ENCODE measurements around the gene KCNG2.

KCNG2 gene

GRCh38 chr18:79754022-79754761, 43.5 kb upstream of the KCNG2 start:
- Histone ChIP-seq H3K4me1 (no peaks in the 10 kb centered on the region; the same call in 1 of the 2 replicates), H3K9ac (no peak overlapping the region), H3K4me2 (no peak overlapping the region), H3K4me3 (no peak overlapping the region), H4K20me1 (peaks cover 49% of the 10 kb centered on the region), H3K27ac (no peak overlapping the region), H3K27me3 (no peaks in the 10 kb centered on the region), H3K9me3 (no peaks in the 10 kb centered on the region), H3K36me3 (peaks cover 48% of the 10 kb centered on the region)
- TF ChIP-seq Cebpa-rat (IDR thresholded peaks at IDR 0.05): no peak

GRCh38 chr18:79754831-79755351, 42.8 kb upstream of the KCNG2 start:
- no peak for TF ChIP-seq Cebpa-rat (IDR thresholded peaks at IDR 0.05)
- H3K4me1 ChIP-seq: no peaks in the 10 kb centered on the region; the same call in 1 of the 2 replicates
- H3K27me3 ChIP-seq: no peaks in the 10 kb centered on the region
- peaks cover 42% of the 10 kb centered on the region for H4K20me1 ChIP-seq
- no peak overlapping the region for H3K27ac ChIP-seq
- no peak overlapping the region for H3K4me3 ChIP-seq
- H3K36me3 ChIP-seq: peaks cover 41% of the 10 kb centered on the region
- no peaks in the 10 kb centered on the region for H3K9me3 ChIP-seq
- no peak overlapping the region for H3K9ac ChIP-seq
- no peak overlapping the region for H3K4me2 ChIP-seq

- H3K4me1 ChIP-seq: no peaks in the 10 kb centered on the region; the same call in 1 of the 2 replicates
- H3K9ac ChIP-seq: no peak overlapping the region
- peaks cover 34% of the 10 kb centered on the region for H4K20me1 ChIP-seq
- no peak overlapping the region for H3K4me2 ChIP-seq
- no peak for TF ChIP-seq Cebpa-rat (IDR thresholded peaks at IDR 0.05)
- no peak overlapping the region for H3K27ac ChIP-seq
- H3K4me3 ChIP-seq: no peak overlapping the region
- H3K27me3 ChIP-seq: no peaks in the 10 kb centered on the region
- H3K36me3 ChIP-seq: peaks cover 35% of the 10 kb centered on the region
- no peaks in the 10 kb centered on the region for H3K9me3 ChIP-seq
Observed at GRCh38 chr18:79755496-79756142, 42.1 kb upstream of the KCNG2 start.

- Histone ChIP-seq H3K27ac (no peak overlapping the region), H3K9me3 (no peaks in the 10 kb centered on the region), H3K4me2 (no peak overlapping the region), H3K4me1 (no peaks in the 10 kb centered on the region; the same call in 1 of the 2 replicates), H3K36me3 (peaks cover 35% of the 10 kb centered on the region), H4K20me1 (peaks cover 34% of the 10 kb centered on the region), H3K4me3 (no peak overlapping the region), H3K9ac (no peak overlapping the region), H3K27me3 (no peaks in the 10 kb centered on the region)
- TF ChIP-seq Cebpa-rat (IDR thresholded peaks at IDR 0.05): no peak
Observed at GRCh38 chr18:79756143-79756500, 41.6 kb upstream of the KCNG2 start.

- no peak overlapping the region for H3K27ac ChIP-seq
- H4K20me1 ChIP-seq: peaks cover 27% of the 10 kb centered on the region
- no peaks in the 10 kb centered on the region for H3K4me1 ChIP-seq
- no peak for TF ChIP-seq Cebpa-rat (IDR thresholded peaks at IDR 0.05)
- H3K9me3 ChIP-seq: no peaks in the 10 kb centered on the region
- H3K27me3 ChIP-seq: no peaks in the 10 kb centered on the region
- H3K9ac ChIP-seq: no peak overlapping the region
- peaks cover 35% of the 10 kb centered on the region for H3K36me3 ChIP-seq
- no peak overlapping the region for H3K4me2 ChIP-seq
- no peak overlapping the region for H3K4me3 ChIP-seq
Observed at GRCh38 chr18:79756826-79757225, 40.9 kb upstream of the KCNG2 start.

- 0 out of 2 replicates have a peak, but pooled peaks cover 8% of the 10 kb centered on the region for H4K20me1 ChIP-seq
- H3K4me2 ChIP-seq: no peak overlapping the region
- H3K27me3 ChIP-seq: no peaks in the 10 kb centered on the region
- H3K4me1 ChIP-seq: no peaks in the 10 kb centered on the region
- H3K9ac ChIP-seq: no peak overlapping the region
- H3K27ac ChIP-seq: no peak overlapping the region
- H3K9me3 ChIP-seq: no peaks in the 10 kb centered on the region
- peaks cover 10% of the 10 kb centered on the region for H3K36me3 ChIP-seq
- no peak overlapping the region for H3K4me3 ChIP-seq
- TF ChIP-seq Cebpa-rat (IDR thresholded peaks at IDR 0.05): no peak
Observed at GRCh38 chr18:79760348-79760747, 37.4 kb upstream of the KCNG2 start.

GRCh38 chr18:79760881-79761280, 36.9 kb upstream of the KCNG2 start:
- H3K36me3 ChIP-seq: peaks cover 5% of the 10 kb centered on the region
- no peaks in the 10 kb centered on the region for H3K9me3 ChIP-seq
- H3K4me1 ChIP-seq: no peaks in the 10 kb centered on the region
- no peak overlapping the region for H3K9ac ChIP-seq
- TF ChIP-seq Cebpa-rat (IDR thresholded peaks at IDR 0.05): no peak
- no peak overlapping the region for H3K4me3 ChIP-seq
- no peak overlapping the region for H3K4me2 ChIP-seq
- H3K27me3 ChIP-seq: no peaks in the 10 kb centered on the region
- 0 out of 2 replicates have a peak, but pooled peaks cover 4% of the 10 kb centered on the region for H4K20me1 ChIP-seq
- no peak overlapping the region for H3K27ac ChIP-seq

GRCh38 chr18:79763407-79763806, 34.3 kb upstream of the KCNG2 start:
- H3K27me3 ChIP-seq: no peaks in the 10 kb centered on the region
- H3K9ac ChIP-seq: no peak overlapping the region
- H3K4me3 ChIP-seq: no peak overlapping the region
- no peak overlapping the region for H3K4me2 ChIP-seq
- peaks cover 14% of the 10 kb centered on the region for H3K9me3 ChIP-seq
- no peaks in the 10 kb centered on the region for H4K20me1 ChIP-seq
- H3K4me1 ChIP-seq: no peaks in the 10 kb centered on the region
- no peaks in the 10 kb centered on the region for H3K36me3 ChIP-seq
- no peak overlapping the region for H3K27ac ChIP-seq
- no peak for TF ChIP-seq Cebpa-rat (IDR thresholded peaks at IDR 0.05)

- Histone ChIP-seq H3K4me3 (no peak overlapping the region), H3K4me1 (no peaks in the 10 kb centered on the region), H3K4me2 (no peak overlapping the region), H3K27me3 (no peaks in the 10 kb centered on the region), H3K9me3 (peaks cover 17% of the 10 kb centered on the region), H3K9ac (no peak overlapping the region), H3K27ac (no peak overlapping the region), H3K36me3 (no peaks in the 10 kb centered on the region), H4K20me1 (no peaks in the 10 kb centered on the region)
- no peak for TF ChIP-seq Cebpa-rat (IDR thresholded peaks at IDR 0.05)
Observed at GRCh38 chr18:79764131-79764530, 33.6 kb upstream of the KCNG2 start.

Measured in BLaER1 (cell line).